H1 (cell line): Measurements from ENCODE around the gene TRIM39. TPM values are rescaled to one million over a fixed set of nuclear protein-coding genes. Genes with fewer than 3 reads are reported as not detected.

ENCODE experiments used
- CEBPB ChIP-seq: IDR thresholded peaks from 2 replicates; pipeline ENCODE4 v1.6.1; 2012; ENCODE audit warnings: low read depth, low read length
- CHD7 ChIP-seq: fragments of 300-600 bp; sonication (generic); IDR thresholded peaks from 2 replicates; pipeline ENCODE4 v1.7.1; 2012; ENCODE audit warnings: low read length, moderate library complexity, mild to moderate bottlenecking, inconsistent platforms; ENCODE audit not compliant: insufficient replicate concordance
- E2F6 ChIP-seq: IDR thresholded peaks from 2 replicates; pipeline ENCODE4 v1.6.1; 2012; ENCODE audit warnings: inconsistent platforms
- EGR1 ChIP-seq: IDR thresholded peaks from 2 replicates; pipeline ENCODE4 v1.6.1; 2011; ENCODE audit warnings: low read depth, low read length, borderline replicate concordance
- NANOG ChIP-seq: IDR thresholded peaks from 2 replicates; pipeline ENCODE4 v1.6.1; 2011; ENCODE audit warnings: low read length, low read depth, mild to moderate bottlenecking, inconsistent platforms; ENCODE audit not compliant: insufficient read depth, poor library complexity, severe bottlenecking
- PHF8 ChIP-seq: fragments of 200-600 bp; sonication (generic); conservative IDR thresholded peaks from 2 replicates; pipeline ENCODE4 v1.7.1; 2012; ENCODE audit warnings: low read depth, mild to moderate bottlenecking, inconsistent platforms, low read length, moderate library complexity
- POLR2AphosphoS5 ChIP-seq: IDR thresholded peaks from 2 replicates; pipeline ENCODE4 v1.6.1; 2011; ENCODE audit warnings: low read depth, low read length
- RAD21 ChIP-seq, 2 experiments: IDR thresholded peaks in 1 of 2; conservative IDR thresholded peaks in 1 of 2; 2 replicates each; pipeline ENCODE4 v1.6.1; 2011; ENCODE audit warnings: low read depth in 2 of 2, low read length in 2 of 2, improper control_type of control experiment in 1 of 2, inconsistent platforms in 1 of 2, mild to moderate bottlenecking in 1 of 2, moderate library complexity in 1 of 2
- polyA plus RNA-seq, 7 experiments: library from polyadenylated mRNA; depleted of rRNA in 3 of 7; stranded (reverse) in 5 of 7; unstranded in 2 of 7; fragments of >200 nt in 5 of 7; fragments of 200-250 nt in 2 of 7; gene quantifications; 1 replicate in 5 of 7; 2 replicates in 1 of 7; 4 replicates in 1 of 7; pipeline versions ENCODE4 v1.2.1 to v1.2.3, GENCODE V29; 2011 to 2013; ENCODE audit warnings: missing spikeins in 2 of 7, mixed read lengths in 2 of 7
- total RNA-seq: library from RNA; stranded (reverse); fragmentation: NEBNext Ultra II Directional; extraction: Animal tissue kit (Norgen Biotek cat#: 25700); gene quantifications from 2 replicates; pipeline ENCODE4 v1.2.1, GENCODE V29; 2021

Gene TRIM39
- total and polyA plus RNA-seq, 2 of the 8 experiments (the other 6 are each of a cell fraction or from before 2014, with no cell fraction given): 7.3 to 26.1 TPM

GRCh38 chr6:30361661-30362060 is 34.9 kb downstream of the TRIM39 start (continued):
- TF ChIP-seq CHD7 (no peak), PHF8 (no peak), NANOG (no peak), RAD21 (IDR thresholded peaks at IDR 0.05 in 1 of 2, conservative IDR thresholded peaks at IDR 0.05 in 1 of 2; ENCODE audit: low read depth in 2 of 2, low read length in 2 of 2) (no peak), POLR2AphosphoS5 (no peak), CEBPB (no peak), EGR1 (no peak), E2F6 (no peak)
